Calu3 (cell line): Measurements from ENCODE around the gene SEC22A. TPM values are rescaled to one million over a fixed set of nuclear protein-coding genes. Genes with fewer than 3 reads are reported as not detected.

Source experiments
- BruUV-seq: library from RNA; stranded (reverse); fragments of 400-500 nt; replicated peaks from 2 replicates; lab custom pipeline; 2021; lab: Mats Ljungman, UMichigan
- CTCF ChIA-PET: fragments of 300-600 bp; sonication (Branson Sonifier 250); formaldehyde crosslinking; loops from one replicate; lab custom pipeline; 2022; ENCODE audit warnings: antibody characterized with exemption; lab: Charles Lee
- DNase-seq: peaks from one replicate; pipeline ENCODE4 v3.0.0; 2022
- H3K27ac Mint-ChIP-seq: one replicate; pipeline ENCODE4 v1.8.0; 2022; ENCODE audit warnings: mixed read lengths; ENCODE audit not compliant: unreplicated experiment
- H3K27me3 Mint-ChIP-seq: one replicate; pipeline ENCODE4 v1.8.0; 2022; ENCODE audit warnings: mixed read lengths; ENCODE audit not compliant: unreplicated experiment
- H3K36me3 Mint-ChIP-seq: one replicate; pipeline ENCODE4 v1.8.0; 2022; ENCODE audit warnings: mild to moderate bottlenecking, moderate library complexity, mixed read lengths; ENCODE audit not compliant: insufficient read depth, unreplicated experiment
- H3K4me1 Mint-ChIP-seq: one replicate; pipeline ENCODE4 v1.8.0; 2022; ENCODE audit warnings: mild to moderate bottlenecking, low read depth, mixed read lengths; ENCODE audit not compliant: unreplicated experiment
- H3K4me3 Mint-ChIP-seq: one replicate; pipeline ENCODE4 v1.8.0; 2022; ENCODE audit warnings: mild to moderate bottlenecking, low read depth, moderate library complexity, mixed read lengths; ENCODE audit not compliant: unreplicated experiment
- H3K9me3 Mint-ChIP-seq: one replicate; pipeline ENCODE4 v1.8.0; 2022; ENCODE audit warnings: low read depth, mixed read lengths; ENCODE audit not compliant: unreplicated experiment
- CTCF ChIP-seq: fragments of 200-600 bp; IDR thresholded peaks from one replicate; pipeline ENCODE4 v1.8.0; 2022; ENCODE audit warnings: antibody characterized with exemption; ENCODE audit not compliant: unreplicated experiment
- intact Hi-C: fragments of 100-400 bp; cut with micrococcal nuclease; formaldehyde crosslinking; loops from one replicate; pipeline ENCODE4 v1.10.0; 2022; ENCODE audit not compliant: unreplicated experiment
- total RNA-seq: library from RNA; stranded (reverse); gene quantifications from 2 replicates; pipeline ENCODE4 v1.2.3, GENCODE V29; 2022

SEC22A gene
- total RNA-seq, 1 experiment from 2014 or later, result 18.6 TPM

GRCh38 chr3:123295171-123295900 lies 93.6 kb downstream of the SEC22A start:
- Mint-ChIP-seq H3K27ac (no peak overlapping the region), H3K4me3 (no peak overlapping the region), H3K27me3 (peaks cover 65% of the 10 kb centered on the region), H3K4me1 (peaks cover 12% of the 10 kb centered on the region), H3K36me3 (peaks cover 8% of the 10 kb centered on the region), H3K9me3 (no peaks in the 10 kb centered on the region)
- no peak for DNase-seq
- CTCF ChIA-PET, result no interaction called here
- intact Hi-C loops, result no loop called here
- no TSS peak for BruUV-seq
- TF ChIP-seq CTCF, result no peak

DNA sequence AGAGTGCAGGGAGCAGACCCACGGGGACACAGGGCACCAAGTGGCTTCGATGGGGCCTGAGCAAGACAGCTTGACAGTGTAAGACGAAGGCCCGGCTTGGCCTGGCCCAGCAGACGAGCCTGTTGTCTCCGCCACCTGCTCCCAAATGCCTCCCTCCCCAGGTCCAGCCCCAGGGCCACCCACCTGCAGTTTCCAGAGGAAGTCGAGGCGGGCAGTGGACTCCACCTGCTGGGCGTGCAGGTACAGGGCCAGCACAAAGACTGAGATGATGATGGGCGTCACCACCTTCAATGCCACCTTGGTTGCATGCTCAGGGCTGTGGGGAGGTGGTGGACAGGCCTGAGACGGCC lies 94.1 kb downstream of the SEC22A start:
- intact Hi-C loops, result no loop called here
- Mint-ChIP-seq H3K27ac (no peak overlapping the region), H3K27me3 (peaks cover 59% of the 10 kb centered on the region), H3K9me3 (no peaks in the 10 kb centered on the region), H3K4me1 (peaks cover 12% of the 10 kb centered on the region), H3K4me3 (no peak overlapping the region), H3K36me3 (peaks cover 5% of the 10 kb centered on the region)
- no peak for DNase-seq
- BruUV-seq, result no TSS peak
- TF ChIP-seq CTCF, result no peak
- CTCF ChIA-PET, result no interaction called here

- Mint-ChIP-seq H3K4me1 (peaks cover 12% of the 10 kb centered on the region), H3K27me3 (peaks cover 56% of the 10 kb centered on the region), H3K9me3 (no peaks in the 10 kb centered on the region), H3K4me3 (no peak overlapping the region), H3K36me3 (peaks cover 5% of the 10 kb centered on the region), H3K27ac (no peak overlapping the region)
- CTCF ChIA-PET, result no interaction called here
- intact Hi-C loops, result no loop called here
- no peak for TF ChIP-seq CTCF
- no peak for DNase-seq
- BruUV-seq, result no TSS peak
Measured at GRCh38 chr3:123296261-123296660, 94.5 kb downstream of the SEC22A start.

DNA sequence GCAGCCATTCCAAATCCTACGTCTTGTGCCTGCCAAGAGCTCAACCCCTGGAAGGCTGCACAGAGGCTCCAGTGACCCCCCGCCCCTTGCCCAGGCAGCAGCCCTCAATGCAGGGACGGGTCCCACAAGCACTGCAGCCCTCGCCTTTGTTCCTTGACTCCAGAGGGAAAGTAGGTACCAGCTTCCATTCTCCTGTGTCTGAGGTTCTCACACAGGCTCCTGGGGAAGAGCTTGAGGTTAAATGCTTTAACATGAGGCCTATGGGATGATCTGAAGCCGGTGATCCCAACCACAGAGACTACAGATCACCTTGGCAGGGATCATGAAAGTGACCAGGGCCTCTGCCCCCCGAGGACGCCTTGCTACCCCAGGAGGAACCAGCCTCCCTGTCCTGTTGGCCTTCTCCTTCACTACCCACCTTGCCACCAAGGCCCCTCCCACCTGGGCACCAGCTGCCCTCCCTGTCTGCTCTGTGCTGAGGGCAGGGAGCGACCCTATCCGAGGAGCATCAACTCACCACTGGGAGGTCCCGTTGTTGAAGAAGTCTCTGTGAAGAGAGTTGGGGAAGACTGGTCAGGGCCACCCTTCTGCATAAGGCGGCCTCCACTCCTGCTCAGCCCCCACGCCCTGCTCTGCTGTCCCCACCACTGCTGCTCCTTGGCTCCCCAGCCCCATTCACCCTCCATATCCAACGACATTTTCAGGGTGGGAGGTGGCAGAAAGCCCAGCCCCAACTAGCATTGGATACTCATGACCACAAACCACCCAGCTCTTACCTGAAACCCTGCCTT lies 95.3 kb downstream of the SEC22A start:
- Mint-ChIP-seq H3K27me3 (peaks cover 48% of the 10 kb centered on the region), H3K36me3 (peaks cover 5% of the 10 kb centered on the region), H3K4me1 (peaks cover 12% of the 10 kb centered on the region), H3K4me3 (no peak overlapping the region), H3K27ac (no peak overlapping the region), H3K9me3 (no peaks in the 10 kb centered on the region)
- TF ChIP-seq CTCF, result no peak
- DNase-seq, result no peak
- CTCF ChIA-PET, result no interaction called here
- intact Hi-C loops, result no loop called here
- BruUV-seq, result no TSS peak
